Lung (tissue), 12 donors: Measurements from ENCODE around the gene IGFN1. TPM values are rescaled to one million over a fixed set of nuclear protein-coding genes. Genes with fewer than 3 reads are reported as not detected.

ENCODE experiments used
- ATAC-seq: fragments of 200-7000 bp; cut with Tn5 transposase; one replicate; pipeline ENCODE4 v1.9.1; 2020; ENCODE audit warnings: moderate number of reproducible peaks; ENCODE audit not compliant: insufficient read depth, low FRiP score
- DNase-seq, 3 donors: peaks; one replicate each; pipeline ENCODE4 v3.0.0-alpha.2; 2013 to 2017
- H3K27ac ChIP-seq, 2 donors: one replicate each; pipeline ENCODE4 v1.5.1; 2013; ENCODE audit warnings: mild to moderate bottlenecking in 2 of 2, moderate library complexity in 2 of 2, control low read depth in 1 of 2, inconsistent platforms in 1 of 2, low read depth in 1 of 2, low read length in 1 of 2
- H3K27me3 ChIP-seq, 3 donors: one replicate each; pipeline ENCODE4 v1.5.1; 2013; ENCODE audit warnings: low read length in 2 of 3; ENCODE audit not compliant: control insufficient read depth in 3 of 3, insufficient read depth in 3 of 3
- H3K36me3 ChIP-seq, 4 donors: one replicate each; pipeline ENCODE4 v1.5.1; 2013; ENCODE audit warnings: low read length in 4 of 4, mild to moderate bottlenecking in 1 of 4, moderate library complexity in 1 of 4; ENCODE audit not compliant: control insufficient read depth in 4 of 4, insufficient read depth in 4 of 4
- H3K4me1 ChIP-seq, 5 donors: one replicate each; pipeline ENCODE4 v1.5.1; 2013; ENCODE audit warnings: low read length in 5 of 5, mild to moderate bottlenecking in 2 of 5, moderate library complexity in 1 of 5; ENCODE audit not compliant: control insufficient read depth in 5 of 5, insufficient read depth in 5 of 5
- H3K4me3 ChIP-seq: one replicate; pipeline ENCODE4 v1.5.1; 2013; ENCODE audit warnings: mild to moderate bottlenecking, control low read depth, moderate library complexity
- H3K9ac ChIP-seq, 2 donors: one replicate each; pipeline ENCODE4 v1.5.1; 2013; ENCODE audit warnings: low read length in 2 of 2, control low read depth in 1 of 2; ENCODE audit not compliant: insufficient read depth in 1 of 2
- H3K9me3 ChIP-seq, 4 donors: one replicate each; pipeline ENCODE4 v1.5.1; 2013; ENCODE audit warnings: low read length in 3 of 4, mild to moderate bottlenecking in 1 of 4, moderate library complexity in 1 of 4; ENCODE audit not compliant: control insufficient read depth in 4 of 4, insufficient read depth in 3 of 4
- whole genome bisulfite sequencing, 2 donors: extraction: QIAGEN DNeasy Blood & Tissue Kit; methylation state at CpG; one replicate each; pipeline ENCODE4 v1.1.7; 2013; 5-methylcytosine and 5-hydroxymethylcytosine counted together
- polyA plus RNA-seq, 2 donors: library from polyadenylated mRNA; stranded (reverse); fragments of 200-250 nt; gene quantifications; one replicate each; pipeline ENCODE4 v1.2.1, GENCODE V29; 2013
- total RNA-seq, 2 donors: library from RNA; depleted of rRNA in 1 of 2; stranded (reverse); fragments of >200 nt in 1 of 2; gene quantifications; one replicate each; pipeline ENCODE4 v1.2.1, GENCODE V29; 2014 to 2021
- TF ChIP-seq, protein P1 (sequence below): IDR thresholded peaks from 2 replicates; pipeline ENCODE4 v1.5.1; 2012; ENCODE audit warnings: mild to moderate bottlenecking; ENCODE audit errors: control extremely low read depth, extremely low read depth
- donor health status: control.
- donor health status: control.
- donor health status: Bipolar disorder and iron deficiency.
- donor health status: healthy.
- donor health status: DM: yes; HTN: yes; CAD: no.

IGFN1 gene
- total and polyA plus RNA-seq, 4 donors, result 0.25 to 3.6 (median 1.5) TPM

DNA sequence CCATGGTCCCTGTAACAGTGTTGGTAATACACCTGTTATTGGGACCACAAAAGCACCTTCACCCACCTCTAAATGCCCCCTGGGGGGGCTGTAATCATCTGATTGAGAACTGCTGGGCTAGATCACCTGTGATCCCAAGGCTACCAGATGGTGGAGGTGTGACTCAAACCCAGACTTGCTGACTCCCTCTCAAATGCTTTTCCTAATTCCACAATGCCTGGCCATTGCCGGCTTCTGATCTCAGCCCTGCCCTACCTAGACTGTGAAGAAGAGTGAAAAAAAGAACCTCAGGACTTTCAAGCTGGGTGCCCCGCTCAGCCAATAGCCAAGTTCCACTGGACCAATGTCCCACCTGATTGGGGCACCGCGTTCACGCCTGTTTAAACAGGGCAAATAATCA is 45.9 kb upstream of the IGFN1 start:
- Histone ChIP-seq H3K9me3 (no peaks in the 10 kb centered on the region), H3K4me1 (no peaks in the 10 kb centered on the region), H3K9ac (no peak overlapping the region), H3K27me3 (no peaks in the 10 kb centered on the region), H3K36me3 (peaks cover 2 to 52% (median 51%) of the 10 kb centered on the region in 4 donors), H3K4me3 (no peak overlapping the region), H3K27ac (no peak overlapping the region)
- TF ChIP-seq, protein P1, sequence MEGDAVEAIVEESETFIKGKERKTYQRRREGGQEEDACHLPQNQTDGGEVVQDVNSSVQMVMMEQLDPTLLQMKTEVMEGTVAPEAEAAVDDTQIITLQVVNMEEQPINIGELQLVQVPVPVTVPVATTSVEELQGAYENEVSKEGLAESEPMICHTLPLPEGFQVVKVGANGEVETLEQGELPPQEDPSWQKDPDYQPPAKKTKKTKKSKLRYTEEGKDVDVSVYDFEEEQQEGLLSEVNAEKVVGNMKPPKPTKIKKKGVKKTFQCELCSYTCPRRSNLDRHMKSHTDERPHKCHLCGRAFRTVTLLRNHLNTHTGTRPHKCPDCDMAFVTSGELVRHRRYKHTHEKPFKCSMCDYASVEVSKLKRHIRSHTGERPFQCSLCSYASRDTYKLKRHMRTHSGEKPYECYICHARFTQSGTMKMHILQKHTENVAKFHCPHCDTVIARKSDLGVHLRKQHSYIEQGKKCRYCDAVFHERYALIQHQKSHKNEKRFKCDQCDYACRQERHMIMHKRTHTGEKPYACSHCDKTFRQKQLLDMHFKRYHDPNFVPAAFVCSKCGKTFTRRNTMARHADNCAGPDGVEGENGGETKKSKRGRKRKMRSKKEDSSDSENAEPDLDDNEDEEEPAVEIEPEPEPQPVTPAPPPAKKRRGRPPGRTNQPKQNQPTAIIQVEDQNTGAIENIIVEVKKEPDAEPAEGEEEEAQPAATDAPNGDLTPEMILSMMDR, result no peak
- peak in 1 of 3 donors; percentile 2 for DNase-seq
- WGBS, 2 donors, result 72 to 73% methylated on average over 5 of the region's 5 CpGs
- no peak for ATAC-seq

DNA sequence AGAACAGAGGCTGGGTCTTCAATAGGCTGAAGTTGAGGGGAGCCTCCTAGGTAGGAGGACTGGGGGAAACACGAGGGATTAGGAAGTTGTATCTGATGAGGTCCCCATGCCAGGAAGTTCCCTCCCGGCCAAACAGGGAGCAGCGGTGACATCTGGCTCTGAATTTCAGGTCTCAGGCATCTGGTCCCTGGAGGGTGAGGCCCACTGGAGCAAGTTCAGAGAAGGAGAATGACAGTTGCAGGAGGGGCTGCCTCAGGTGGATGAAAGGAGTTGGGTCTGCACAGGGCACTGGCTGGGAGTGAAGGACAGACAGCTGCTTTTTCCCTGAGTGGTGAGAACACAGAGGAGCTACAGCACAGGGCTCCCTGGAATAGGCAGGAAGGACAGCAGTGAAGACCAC is 45.5 kb upstream of the IGFN1 start:
- DNase-seq (peak in 1 of 3 donors; percentile 6), ATAC-seq (no peak)
- peaks cover 2 to 54% (median 52%) of the 10 kb centered on the region in 4 donors for H3K36me3 ChIP-seq
- no peak overlapping the region for H3K4me3 ChIP-seq
- H3K27ac ChIP-seq, result no peak overlapping the region
- WGBS, 2 donors, result 88 to 90% methylated on average over 3 of the region's 3 CpGs
- TF ChIP-seq, protein P1, result no peak
- no peaks in the 10 kb centered on the region for H3K9me3 ChIP-seq
- no peaks in the 10 kb centered on the region for H3K4me1 ChIP-seq
- H3K27me3 ChIP-seq, result no peaks in the 10 kb centered on the region
- H3K9ac ChIP-seq, result no peak overlapping the region

DNA sequence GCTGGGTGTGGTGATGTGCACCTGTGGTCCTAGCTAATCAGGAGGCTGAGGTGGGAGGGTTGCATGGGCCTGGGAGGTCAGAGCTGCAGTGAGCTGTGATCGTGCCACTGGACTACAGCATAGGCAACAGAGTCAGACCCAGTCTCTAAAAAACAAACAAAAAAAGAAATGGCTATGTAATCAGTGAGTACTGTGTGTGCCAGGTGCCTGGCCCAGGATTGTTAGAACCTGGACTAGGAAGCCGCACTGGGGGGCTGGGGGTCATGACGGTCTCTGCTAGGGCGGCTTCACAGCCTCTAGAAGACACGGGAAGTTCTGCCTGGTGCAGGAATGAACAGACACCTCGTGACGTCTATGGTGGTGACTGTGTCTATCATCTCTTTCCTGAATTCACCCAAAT is 44.8 kb upstream of the IGFN1 start:
- peaks cover 2 to 55% (median 52%) of the 10 kb centered on the region in 4 donors for H3K36me3 ChIP-seq
- no peak for ATAC-seq

More for the DNA sequence above, 44.8 kb upstream of the IGFN1 start:
- Histone ChIP-seq H3K4me1 (no peaks in the 10 kb centered on the region), H3K27ac (no peak overlapping the region), H3K4me3 (no peak overlapping the region), H3K9ac (no peak overlapping the region), H3K9me3 (no peaks in the 10 kb centered on the region), H3K27me3 (no peaks in the 10 kb centered on the region)
- 92 to 96% methylated on average over 7 of the region's 7 CpGs for WGBS, 2 donors
- DNase-seq, result peak in 1 of 3 donors; percentile 9
- TF ChIP-seq, protein P1, result no peak
